GM21526 (cell line): ENCODE data around the gene XKR7.

Source experiments
- ATAC-seq: cut with Tn5 transposase; IDR thresholded peaks from one replicate; pipeline ENCODE4 v1.9.1; 2021; ENCODE audit warnings: moderate library complexity; ENCODE audit not compliant: unreplicated experiment, low FRiP score

The XKR7 gene

DNA sequence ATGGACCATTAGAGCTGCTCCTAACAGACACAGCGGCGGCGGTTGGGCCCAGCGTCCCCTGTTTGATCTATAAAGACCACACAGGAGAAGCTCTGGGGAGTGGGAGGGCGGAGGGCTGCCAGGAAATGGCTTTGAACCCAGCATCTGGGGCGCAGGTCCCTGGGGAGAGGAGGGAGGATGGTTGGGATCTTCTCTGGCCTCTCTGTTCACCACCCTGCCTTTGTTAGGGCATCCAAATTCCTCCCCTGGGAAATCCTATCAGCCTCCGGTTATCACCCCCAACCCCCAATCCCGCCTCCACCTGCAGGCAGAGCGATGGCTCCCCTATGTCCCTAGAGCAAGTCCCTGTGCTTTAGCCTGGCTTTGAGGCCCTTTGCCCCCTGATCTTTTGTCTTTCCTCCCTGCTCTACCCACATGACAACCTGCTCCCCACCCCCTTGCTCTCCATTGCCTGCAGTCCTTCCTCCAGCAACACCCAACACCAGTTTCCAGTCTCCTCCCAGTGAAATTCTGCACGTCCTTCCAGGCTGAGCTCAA, 7.1 kb downstream of the XKR7 start:
- ATAC-seq, result no peak

DNA sequence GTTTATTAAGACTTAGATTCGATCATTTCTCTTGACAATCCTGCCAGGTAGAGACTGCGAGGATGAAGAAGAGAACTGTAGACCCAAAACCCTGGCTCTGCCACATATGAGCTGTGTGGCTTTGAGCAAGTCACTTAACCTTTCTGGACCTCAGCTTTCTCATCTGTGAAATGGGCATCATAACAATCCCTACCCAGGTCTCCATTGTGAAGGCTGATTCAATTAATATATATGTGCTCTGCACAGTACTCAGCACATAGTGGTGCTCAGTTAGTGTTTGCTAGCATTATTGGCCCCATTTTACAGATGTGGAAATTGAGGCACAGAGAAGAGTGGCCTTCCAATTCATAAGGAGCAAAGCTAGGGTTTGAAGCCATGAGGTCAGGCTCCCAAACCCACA, 7.9 kb downstream of the XKR7 start:
- no peak for ATAC-seq

DNA sequence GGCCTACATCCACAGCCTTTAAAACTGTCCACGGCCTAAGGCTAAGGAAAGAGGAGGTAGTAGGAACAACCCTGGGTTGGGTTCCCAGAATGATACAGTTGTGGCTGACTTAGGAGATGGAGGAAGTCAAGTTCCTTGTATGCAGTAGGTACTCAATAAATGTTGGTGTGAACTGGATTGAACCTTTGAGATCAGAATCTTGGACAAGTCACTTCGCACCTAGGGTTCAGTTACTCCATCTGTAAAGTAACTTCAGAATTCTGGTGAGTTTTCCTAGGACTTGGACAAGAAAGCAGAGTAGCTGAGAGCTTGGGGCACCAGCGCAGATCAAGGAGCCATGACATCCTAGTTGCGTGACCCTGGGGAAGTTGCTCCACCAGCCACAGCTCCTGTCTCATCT, 9.1 kb downstream of the XKR7 start:
- no peak for ATAC-seq

DNA sequence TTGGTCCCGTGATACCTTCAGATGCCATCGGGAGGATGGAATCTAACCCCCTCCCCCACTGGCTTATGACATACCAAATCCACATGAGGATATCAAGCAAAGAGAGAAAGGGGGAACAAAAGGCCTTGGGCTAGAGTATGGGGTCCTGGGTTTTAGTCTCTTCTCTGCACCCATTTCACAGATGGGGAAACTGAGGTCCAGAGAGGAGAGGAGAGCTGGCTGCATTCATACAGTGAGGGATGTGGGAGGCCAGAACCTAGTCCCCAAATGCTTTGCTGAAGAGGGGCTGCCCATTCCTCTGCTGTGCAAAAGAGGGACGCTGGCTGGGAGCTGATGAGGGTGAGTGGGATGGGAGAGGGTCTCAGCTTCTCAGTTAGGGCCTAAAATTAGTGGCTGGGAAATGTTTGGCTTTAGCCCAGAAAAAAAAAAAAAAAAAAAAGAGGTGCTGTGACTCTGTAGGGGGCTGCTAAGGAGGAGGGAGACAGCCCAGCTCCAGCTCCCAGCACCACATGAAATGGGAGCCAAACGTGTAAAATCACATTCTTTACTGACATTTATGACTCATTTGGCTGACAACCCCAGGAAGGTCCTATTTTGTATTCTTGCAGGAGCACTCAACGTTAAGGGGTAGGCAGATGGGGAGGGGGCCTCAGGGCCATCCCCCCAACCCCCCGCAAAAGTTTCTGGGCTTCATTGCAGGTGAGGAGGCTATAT, 11.9 kb downstream of the XKR7 start:
- no peak for ATAC-seq

DNA sequence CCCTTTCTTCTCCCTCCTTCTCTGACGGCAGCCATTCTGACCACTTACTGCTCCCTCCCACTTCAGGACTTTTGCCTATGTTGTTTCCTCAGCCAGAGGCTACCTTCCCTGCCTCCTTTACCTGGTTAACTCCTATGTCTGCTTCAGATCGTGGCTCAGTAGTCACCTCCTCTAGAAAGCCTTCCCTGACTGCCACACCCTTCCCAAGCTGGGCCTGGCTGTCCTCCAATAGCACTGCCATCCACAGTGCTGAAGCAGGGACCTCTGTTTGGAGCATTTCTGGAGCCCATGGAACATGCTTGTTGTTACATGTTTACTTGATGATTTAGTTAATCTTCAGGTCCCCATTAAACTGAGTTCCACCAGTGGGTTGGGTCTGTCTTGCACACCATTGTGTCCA, 13.8 kb downstream of the XKR7 start:
- ATAC-seq, result no peak

DNA sequence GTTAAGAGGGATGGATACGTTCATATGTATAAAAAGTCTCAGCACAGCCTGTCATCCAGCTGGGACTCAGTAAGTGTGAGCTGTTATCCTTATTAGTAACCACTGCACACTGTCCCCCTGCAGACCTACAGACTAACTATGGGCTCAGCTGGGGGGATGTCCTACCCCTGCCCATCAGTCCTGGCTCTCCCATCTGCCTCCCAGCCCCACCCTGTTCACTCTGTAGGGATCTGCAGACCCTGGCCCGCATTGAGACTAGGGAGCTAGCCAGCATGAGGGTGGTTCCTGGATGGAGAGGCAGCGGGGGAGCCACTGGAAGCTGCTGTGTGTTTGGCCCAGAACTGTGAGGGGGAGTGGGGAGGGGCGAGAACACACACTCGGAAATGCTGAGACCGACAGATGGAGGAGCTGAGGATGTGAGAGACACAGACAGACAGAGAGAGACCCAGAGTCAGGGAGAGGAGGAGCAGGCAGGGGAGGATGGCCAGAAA, 17.1 kb downstream of the XKR7 start:
- ATAC-seq, result no peak

DNA sequence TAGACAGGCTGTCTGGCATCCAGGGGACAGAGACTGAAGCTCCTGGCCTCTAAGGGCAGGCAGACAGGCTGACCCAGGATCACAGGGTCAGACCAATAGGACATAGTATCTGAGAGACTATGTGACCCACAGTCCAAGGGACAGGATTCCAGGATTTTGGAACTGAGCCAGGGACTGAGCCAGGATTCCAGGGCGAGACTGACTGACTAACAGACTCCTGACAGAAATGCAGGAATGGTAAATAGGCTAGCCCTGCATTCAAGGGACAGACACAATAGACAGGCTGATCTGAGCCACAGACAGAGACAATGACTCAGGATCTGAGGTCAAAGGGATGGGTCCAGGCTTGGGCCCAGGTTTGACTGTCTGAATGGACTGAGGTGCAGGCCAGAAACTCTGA, 19.8 kb downstream of the XKR7 start:
- ATAC-seq, result no peak

DNA sequence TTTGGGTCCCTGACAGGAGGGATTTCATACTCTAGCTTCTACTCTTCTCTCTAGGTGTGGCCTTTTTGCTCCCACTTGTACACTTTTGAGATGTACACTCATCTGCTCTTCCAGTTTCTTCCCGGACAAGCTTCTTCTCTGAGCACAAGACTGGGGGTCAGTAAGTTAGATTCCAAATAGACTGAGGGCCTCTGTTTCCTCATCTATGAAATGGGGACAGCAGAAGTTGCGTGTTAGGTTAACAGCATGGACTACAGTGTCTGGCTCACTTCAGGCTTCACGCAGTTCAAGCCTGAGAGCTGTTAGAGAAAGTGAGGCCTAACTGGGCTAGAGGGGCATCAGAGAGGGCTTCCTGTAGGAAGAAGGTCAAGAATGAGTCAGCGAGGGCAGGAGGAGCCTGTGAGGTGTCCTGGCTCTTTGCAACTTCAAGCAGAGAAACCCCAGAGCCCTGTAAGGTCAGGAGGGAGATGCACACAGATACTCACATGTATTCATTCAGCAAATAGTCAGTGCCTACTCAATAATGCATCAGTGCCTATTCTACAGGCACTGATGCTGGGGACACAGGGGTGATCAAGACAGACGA, 20.6 kb downstream of the XKR7 start:
- no peak for ATAC-seq

DNA sequence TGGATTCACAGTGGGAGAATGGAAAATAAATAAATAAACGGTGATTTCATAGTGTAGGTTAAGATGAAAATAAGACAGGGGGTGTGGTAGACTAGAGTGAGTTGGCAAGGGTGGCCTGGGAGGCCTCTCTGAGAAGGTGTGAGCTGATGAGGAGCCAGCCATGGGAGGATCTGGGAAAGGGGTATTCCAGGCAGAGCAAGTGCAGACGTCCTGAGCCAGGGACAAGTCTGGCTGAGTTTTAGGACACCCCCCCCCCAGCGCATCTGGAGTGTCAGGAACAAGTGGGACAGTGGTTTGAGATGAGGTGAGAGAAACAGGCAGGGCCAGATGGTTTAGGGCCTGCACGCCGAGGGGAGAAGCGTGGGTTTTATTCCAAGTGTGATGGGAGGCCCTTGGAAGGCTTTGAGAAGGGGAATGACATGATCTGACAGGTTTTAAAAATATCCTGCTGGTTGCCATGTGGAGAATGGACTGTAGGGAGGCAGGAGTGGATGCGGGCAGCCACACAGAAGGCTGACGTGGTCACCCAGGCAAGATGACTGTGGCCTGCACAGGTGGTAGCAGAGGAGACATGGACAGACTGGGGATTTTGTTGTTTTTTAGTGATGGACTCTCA, 21.2 kb downstream of the XKR7 start:
- no peak for ATAC-seq

DNA sequence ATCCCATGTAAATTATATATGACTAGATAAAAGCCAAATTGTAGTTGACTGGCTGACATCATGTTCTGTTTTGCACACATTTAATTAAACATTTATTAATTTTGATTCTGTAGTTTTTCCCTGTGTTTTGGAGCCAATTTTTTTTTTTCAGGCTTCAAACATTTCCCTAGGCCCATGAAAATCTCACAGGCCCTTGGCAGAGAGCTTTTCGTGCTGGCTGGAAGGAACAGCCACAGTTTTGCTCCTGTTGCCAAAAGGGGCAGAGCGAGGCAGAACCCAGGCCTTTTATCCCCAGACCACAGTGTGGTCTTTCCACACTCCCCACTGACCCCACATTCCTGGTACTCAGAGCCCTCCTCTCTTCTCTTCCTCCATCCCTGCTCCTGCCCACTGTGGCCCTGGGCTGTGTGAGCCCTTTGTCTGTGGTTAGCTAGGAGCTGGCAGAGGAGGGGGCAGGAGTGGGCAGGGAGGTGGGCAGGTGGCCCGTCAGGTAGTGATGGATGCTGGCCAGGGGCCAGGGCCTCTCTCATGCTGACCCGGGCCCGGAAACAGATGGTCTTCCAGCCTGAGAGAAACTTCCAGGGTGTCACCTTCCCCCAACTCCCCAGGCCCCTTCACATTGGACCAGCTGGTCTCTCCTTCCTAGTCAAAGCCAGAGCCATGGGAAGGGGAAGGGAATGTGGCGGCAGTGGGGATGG, 22.8 kb downstream of the XKR7 start:
- ATAC-seq, result no peak

DNA sequence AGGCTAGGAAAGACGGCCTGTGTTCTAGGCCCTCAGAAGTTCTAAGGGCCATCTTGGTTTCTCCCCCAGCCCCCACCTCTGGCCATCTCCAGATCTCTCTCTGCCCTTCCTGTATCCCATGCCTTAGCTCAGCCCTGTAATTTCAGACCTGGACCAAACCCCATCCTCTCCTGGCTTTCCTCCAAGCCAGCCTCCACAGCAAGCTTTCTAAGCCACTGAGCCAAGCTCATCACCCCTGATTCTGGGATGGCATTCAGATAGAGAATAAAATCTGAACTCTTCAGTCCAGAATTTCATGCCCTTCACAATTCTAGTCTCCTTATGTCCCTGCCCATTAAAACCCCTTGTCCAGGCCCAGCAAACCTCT, 23.4 kb downstream of the XKR7 start:
- no peak for ATAC-seq

DNA sequence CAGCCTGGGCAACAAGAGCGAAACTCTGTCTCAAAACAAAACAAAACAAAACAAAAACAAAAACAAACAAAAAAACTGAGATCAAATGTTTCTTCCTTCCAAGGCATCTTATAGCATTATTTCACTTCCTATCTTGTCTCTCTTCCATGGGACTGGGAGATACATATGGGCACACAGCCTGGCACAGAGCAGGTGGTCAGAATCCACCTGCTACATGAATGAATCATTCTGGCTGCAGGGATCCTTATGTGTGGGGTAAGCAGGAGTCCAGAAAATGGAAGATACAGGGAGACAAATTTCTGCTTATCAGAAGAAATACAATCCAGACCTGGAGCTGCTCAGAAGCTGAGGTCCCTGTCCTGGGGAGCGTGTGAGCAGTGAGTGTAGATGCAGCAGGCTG, 24.1 kb downstream of the XKR7 start:
- no peak for ATAC-seq

DNA sequence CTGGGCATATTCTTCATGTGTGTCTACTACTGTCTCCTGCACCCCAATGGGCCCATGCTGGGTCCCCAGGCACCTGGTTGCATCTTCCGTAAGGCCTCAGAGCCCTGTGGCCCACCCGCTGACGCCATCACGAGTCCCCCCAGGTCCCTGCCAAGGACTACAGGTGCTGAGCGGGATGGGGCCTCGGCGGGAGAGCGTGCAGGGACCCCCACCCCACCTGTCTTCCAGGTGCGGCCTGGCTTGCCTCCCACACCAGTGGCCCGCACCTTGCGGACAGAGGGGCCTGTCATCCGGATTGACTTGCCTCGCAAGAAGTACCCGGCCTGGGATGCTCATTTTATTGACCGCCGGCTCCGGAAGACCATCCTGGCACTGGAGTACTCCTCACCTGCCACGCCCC, 29.0 kb downstream of the XKR7 start:
- ATAC-seq, result no peak

DNA sequence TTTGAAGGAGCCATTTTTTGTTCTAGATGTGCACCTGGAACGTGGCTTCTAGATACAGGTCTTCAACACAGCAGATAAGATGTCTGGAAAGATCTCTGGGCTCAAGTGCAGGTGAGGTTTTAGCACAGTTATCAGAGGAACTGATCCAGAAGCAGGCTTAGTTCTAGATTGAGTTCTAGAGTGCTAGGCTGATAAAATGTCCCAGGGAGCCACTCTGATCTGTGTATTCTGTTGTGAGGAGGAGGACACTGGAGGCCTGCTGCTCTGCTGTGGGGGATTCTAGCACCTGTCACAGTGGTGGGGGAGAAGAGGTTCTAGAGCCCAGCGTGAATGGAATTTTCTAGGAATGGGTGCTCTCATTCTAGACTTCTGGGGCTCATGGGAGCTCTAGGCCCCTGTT, 30.3 kb downstream of the XKR7 start:
- ATAC-seq, result no peak

DNA sequence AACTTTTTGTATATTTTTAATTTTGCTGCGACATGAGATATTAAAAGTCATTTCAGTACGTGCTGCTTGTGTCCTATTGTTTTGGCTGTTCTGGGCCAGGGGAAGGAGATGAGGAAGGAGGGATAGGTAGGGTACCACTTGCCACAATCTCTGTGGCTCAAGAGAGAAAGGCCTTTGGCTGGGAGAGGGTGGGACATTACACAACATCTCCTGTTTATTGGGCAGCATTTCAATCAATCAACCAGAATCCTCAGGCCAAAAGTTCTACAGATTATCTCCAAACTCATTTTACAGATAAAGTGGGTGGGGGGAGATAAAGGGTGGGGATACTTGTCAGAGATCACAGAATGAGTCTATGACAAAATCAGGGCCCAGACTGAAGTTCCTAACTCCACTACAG, 35.4 kb downstream of the XKR7 start:
- ATAC-seq, result no peak

DNA sequence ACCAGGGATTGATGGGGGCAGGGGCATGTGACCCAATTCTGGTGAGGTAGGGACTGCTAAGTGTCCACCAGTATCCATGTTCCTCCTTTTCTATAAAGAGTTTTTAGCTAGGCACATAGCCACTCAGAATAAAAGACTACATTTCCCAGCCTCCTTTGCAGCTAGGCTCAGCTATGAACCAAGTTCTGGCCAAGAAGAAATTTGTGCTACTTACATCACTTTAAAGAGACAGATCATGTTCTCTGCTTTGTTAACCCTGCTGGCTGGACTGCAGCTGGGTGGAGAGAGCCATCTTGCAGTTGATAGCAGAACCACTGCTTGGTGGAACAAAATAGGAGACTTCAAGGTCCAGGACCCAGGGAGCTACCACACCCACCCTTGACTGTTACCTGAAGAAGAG, 37.0 kb downstream of the XKR7 start:
- ATAC-seq, result no peak

DNA sequence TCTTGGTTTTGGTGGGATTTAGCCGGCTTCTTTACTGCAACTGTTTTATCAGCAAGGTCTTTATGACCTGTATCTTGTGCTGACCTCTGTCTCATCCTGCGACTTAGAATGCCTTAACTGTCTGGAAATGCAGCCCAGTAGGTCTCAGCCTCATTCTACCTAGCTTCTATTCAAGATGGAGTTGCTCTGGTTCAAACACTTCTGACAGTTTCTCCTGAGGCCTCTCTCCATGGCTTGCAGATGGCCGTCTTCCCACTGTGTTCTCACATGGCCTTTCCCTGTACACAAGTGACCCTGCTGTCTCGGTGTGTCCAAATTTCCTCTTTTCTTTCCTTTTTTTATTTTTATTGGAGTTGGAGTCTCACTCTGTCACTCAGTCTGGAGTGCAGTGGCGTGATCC, 38.1 kb downstream of the XKR7 start:
- ATAC-seq, result no peak

DNA sequence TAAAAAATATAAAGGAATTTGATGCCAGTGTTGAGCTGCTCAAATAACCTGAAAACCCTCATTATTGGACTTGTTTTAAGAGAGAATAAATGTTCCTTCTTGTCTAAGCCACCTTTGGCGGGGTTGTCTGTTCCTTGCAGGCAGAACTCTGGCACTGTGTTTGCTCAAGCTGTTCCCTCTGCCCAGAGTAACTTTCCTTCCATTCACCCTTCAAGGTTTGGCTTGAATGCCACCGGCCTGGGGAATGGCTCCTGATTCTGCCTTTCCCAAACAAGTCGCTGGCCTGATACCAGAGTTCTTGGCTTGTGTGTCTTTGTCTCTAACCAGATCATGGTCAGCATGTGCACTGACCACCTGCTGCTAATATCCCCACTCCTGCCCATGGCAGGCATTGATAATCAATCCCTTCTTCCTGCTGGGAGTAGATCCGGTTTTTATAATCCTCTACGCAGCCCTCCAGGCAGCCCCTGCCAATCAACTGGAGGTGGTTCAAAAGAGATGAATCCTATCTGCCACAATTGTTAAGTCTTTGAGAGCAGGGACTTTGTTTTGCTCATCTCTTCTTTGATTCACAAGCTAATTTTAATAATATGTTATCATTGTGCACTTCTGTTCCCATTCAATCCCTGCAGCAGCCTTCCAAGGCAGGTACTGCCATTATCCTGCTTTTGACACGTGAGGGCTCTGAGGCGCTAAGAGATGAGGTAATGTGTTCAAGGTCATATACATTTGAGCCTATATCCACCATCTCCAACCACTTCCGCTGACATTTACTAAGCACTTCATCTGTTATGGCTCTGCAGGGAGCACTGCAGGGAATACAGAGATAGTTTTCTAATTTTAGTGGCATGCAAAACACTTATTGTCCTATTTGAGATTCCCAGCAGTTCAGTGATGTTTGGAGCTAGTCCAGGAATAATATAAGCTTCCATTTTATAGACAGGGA, 39.2 kb downstream of the XKR7 start:
- ATAC-seq, result no peak

DNA sequence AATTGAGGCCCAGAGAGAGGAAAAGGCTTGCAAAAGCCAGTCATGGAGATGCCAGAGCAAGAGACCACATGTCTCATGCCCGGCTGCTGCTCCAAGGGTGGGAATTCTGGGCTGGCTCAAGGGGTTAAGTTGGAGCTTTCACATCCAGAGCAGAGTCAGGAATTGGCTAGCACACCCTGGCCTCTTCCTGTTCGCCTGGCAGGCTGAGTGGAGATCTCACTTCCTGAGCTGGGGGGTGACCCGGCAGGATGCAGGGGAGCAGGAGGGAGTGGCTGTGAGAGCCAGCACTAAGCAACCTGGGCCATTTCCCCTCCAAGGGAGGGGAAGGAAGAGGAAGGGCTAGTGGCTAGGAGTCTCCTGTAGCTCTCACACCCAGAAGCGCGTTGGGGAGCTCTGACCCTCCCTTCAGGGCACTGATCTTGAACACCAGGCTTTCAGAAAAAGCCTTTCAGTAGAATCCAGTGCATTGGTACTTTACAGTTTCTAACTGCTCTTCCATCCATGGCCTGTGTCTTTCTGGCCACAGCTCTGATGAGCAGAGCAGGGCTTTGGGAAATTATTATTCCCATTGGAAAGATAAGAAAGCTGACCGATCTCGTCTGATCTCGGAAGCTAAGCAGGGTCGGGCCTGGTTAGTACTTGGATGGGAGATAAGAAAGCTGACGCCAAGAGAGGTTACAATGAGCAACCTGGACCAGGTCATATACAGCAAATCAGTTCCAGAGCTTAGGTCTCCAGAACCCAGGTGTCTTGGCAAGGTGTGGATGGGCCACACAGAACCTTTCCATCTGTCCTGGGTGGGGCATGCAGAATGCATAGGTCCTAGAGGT, 40.1 kb downstream of the XKR7 start:
- ATAC-seq, result no peak
